NCI-H1694 (cell line): ENCODE data around the gene ZNF611.
A peak's percentile ranks its signal among the peaks of the same experiment; 100 is the strongest.
"Not testable (repeated sequence)": the region's sequence is repeated elsewhere in the genome, so short reads cannot be mapped to it uniquely, and the experiment has no call there.

ENCODE experiments used
- DNase-seq: peaks from one replicate; lab custom pipeline; 2025; lab: John Stamatoyannopoulos, UW

The ZNF611 gene

GRCh38 chr19:52734893-52735661 lies at the start of gene ZNF611:
TSS of gene ZNF611 (minus strand) at chr19:52735044. CDS start at chr19:52715894, 19,150 bp downstream.
- DNase-seq, result peak; percentile 83

- not testable (repeated sequence) for DNase-seq
Measured at GRCh38 chr19:52782864-52783263, 48.0 kb upstream of the ZNF611 start.

GRCh38 chr19:52778811-52779210 lies 44.0 kb upstream of the ZNF611 start:
- no peak for DNase-seq

GRCh38 chr19:52756447-52756846 lies 21.6 kb upstream of the ZNF611 start:
- not testable (repeated sequence) for DNase-seq

- no peak for DNase-seq
Measured at GRCh38 chr19:52749780-52750179, 14.9 kb upstream of the ZNF611 start.

GRCh38 chr19:52748336-52748950 lies 13.6 kb upstream of the ZNF611 start:
- peak; percentile 8 for DNase-seq

GRCh38 chr19:52745919-52746318 lies 11.1 kb upstream of the ZNF611 start:
- not testable (repeated sequence) for DNase-seq

GRCh38 chr19:52743091-52743490 lies 8.2 kb upstream of the ZNF611 start:
- DNase-seq, result no peak

- no peak for DNase-seq
Measured at GRCh38 chr19:52742516-52742915, 7.7 kb upstream of the ZNF611 start.

GRCh38 chr19:52741951-52742485 lies 7.2 kb upstream of the ZNF611 start:
- no peak for DNase-seq

GRCh38 chr19:52741371-52741770 lies 6.5 kb upstream of the ZNF611 start:
- DNase-seq, result not testable (repeated sequence)

- no peak for DNase-seq
Measured at GRCh38 chr19:52739576-52739975, 4.7 kb upstream of the ZNF611 start.

- no peak for DNase-seq
Measured at GRCh38 chr19:52735734-52736133, 890 bp upstream of the ZNF611 start.

- DNase-seq, result no peak
Measured at GRCh38 chr19:52734331-52734892, 432 bp downstream of the ZNF611 start.

- not testable (repeated sequence) for DNase-seq
Measured at GRCh38 chr19:52726051-52726450, 8.8 kb downstream of the ZNF611 start.

GRCh38 chr19:52725528-52725961 lies 9.3 kb downstream of the ZNF611 start:
- no peak for DNase-seq

- no peak for DNase-seq
Measured at GRCh38 chr19:52724701-52725514, 9.9 kb downstream of the ZNF611 start.

- not testable (repeated sequence) for DNase-seq
Measured at GRCh38 chr19:52723907-52724598, 10.8 kb downstream of the ZNF611 start.

GRCh38 chr19:52722062-52723003 lies 12.5 kb downstream of the ZNF611 start:
- no peak for DNase-seq

GRCh38 chr19:52720541-52720940 lies 14.3 kb downstream of the ZNF611 start:
- not testable (repeated sequence) for DNase-seq
